HFF-Myc (cell line): ENCODE measurements around the gene PIAS2.
"Not testable (repeated sequence)": the region's sequence is repeated elsewhere in the genome, so short reads cannot be mapped to it uniquely, and the experiment has no call there.

Experiments used
- DNase-seq: peaks from one replicate; pipeline ENCODE4 v3.0.0-alpha.2; 2011; ENCODE audit warnings: low read depth; ENCODE audit errors: extremely low read depth
- H3K4me3 ChIP-seq: replicated peaks from 2 replicates; pipeline ENCODE4 v1.5.1; 2011; ENCODE audit warnings: low read depth, mild to moderate bottlenecking, control low read depth, low read length
- TF ChIP-seq, protein P1 (sequence below): IDR thresholded peaks from 2 replicates; pipeline ENCODE4 v1.5.1; 2012; ENCODE audit warnings: mild to moderate bottlenecking, low read depth, low read length, control low read depth; ENCODE audit errors: missing control alignments

Gene PIAS2

DNA sequence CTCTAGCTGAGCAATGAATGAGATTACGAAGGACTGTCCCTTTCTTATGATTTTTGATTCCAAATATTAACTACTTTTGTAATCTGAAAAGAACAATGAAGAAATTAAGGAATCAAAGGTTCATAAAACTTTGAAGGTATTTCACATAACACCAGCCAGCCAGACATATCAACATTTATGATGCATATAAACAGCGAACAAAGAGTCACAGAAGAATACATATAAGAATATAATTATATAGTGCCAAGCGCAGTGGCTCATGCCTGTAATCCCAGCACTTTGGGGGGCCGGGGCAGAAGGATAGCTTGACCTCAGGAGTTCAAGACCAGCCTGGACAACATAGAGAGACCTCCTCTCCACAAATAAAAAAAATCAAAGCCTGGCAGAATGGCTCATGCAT, 34.1 kb downstream of the PIAS2 start:
- TF ChIP-seq, protein P1, sequence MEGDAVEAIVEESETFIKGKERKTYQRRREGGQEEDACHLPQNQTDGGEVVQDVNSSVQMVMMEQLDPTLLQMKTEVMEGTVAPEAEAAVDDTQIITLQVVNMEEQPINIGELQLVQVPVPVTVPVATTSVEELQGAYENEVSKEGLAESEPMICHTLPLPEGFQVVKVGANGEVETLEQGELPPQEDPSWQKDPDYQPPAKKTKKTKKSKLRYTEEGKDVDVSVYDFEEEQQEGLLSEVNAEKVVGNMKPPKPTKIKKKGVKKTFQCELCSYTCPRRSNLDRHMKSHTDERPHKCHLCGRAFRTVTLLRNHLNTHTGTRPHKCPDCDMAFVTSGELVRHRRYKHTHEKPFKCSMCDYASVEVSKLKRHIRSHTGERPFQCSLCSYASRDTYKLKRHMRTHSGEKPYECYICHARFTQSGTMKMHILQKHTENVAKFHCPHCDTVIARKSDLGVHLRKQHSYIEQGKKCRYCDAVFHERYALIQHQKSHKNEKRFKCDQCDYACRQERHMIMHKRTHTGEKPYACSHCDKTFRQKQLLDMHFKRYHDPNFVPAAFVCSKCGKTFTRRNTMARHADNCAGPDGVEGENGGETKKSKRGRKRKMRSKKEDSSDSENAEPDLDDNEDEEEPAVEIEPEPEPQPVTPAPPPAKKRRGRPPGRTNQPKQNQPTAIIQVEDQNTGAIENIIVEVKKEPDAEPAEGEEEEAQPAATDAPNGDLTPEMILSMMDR, result no peak
- no peak for DNase-seq
- H3K4me3 ChIP-seq, result no peak overlapping the region

DNA sequence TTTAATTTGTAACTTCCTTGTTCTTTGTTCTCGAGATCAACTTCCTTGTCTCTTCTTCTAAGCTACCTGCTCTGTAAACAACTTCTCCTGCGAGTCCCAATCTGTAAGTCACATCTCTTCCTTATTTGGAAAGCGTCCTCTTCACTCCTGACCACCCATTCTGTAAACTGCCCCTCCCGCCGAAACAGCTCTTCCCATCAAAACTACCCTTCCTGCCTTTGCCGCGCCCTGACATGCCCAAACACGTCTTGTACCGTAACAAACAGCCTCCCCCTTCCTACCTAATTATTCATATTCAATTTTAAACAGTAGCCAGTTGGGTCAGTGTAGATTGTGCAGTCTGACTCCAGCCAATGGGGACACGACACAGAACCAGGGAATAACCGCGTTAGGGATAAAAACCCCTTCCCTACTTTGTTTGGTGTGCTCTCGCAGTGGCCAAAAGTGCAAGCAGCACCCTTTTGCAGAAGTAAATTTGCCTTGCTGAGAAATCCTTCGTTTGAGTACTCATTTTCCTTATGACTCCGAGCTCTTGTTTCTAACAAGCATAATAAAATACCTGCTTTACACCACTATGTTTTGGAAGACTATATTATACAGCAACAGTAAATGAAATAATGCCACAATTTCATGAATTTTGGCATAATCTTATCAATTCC, 39.8 kb downstream of the PIAS2 start:
- no peak overlapping the region for H3K4me3 ChIP-seq
- no peak for DNase-seq
- TF ChIP-seq, protein P1, result no peak

DNA sequence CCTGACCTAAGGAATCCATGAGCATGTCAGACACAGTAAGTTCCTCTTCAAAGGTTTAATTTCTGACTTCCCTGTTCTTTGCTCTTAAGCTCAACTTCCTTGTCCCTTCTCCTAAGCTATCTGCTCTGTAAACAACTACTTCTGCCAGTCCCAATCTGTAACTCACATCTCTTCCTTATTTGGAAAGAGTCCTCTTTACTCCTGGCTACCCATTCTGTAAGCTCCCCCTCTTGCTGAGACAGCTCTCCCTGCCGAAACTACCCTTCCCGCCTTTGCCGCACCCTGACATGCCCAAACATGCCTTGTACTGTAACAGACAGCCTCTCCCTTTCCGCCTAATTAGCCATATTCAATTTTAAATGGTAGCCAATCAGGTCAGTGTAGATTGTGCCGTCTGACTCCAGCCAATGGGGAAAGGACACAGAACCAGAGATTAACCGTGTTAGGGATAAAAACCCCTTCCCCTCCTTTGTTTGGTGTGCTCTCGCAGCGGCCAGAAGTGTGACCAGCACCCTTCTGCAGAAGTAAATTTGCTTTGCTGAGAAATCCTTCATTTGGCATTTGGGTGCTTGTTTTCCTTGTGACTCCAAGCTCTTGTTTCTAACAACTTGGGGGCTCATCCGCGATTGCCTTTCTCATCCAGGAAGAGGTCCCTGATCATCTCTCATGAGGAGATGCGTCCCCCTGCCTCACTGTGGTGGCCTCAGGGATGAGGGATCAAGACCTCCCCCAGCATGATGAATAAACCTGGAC, 49.0 kb downstream of the PIAS2 start:
- no peak overlapping the region for H3K4me3 ChIP-seq
- TF ChIP-seq, protein P1, result no peak
- DNase-seq, result no peak

DNA sequence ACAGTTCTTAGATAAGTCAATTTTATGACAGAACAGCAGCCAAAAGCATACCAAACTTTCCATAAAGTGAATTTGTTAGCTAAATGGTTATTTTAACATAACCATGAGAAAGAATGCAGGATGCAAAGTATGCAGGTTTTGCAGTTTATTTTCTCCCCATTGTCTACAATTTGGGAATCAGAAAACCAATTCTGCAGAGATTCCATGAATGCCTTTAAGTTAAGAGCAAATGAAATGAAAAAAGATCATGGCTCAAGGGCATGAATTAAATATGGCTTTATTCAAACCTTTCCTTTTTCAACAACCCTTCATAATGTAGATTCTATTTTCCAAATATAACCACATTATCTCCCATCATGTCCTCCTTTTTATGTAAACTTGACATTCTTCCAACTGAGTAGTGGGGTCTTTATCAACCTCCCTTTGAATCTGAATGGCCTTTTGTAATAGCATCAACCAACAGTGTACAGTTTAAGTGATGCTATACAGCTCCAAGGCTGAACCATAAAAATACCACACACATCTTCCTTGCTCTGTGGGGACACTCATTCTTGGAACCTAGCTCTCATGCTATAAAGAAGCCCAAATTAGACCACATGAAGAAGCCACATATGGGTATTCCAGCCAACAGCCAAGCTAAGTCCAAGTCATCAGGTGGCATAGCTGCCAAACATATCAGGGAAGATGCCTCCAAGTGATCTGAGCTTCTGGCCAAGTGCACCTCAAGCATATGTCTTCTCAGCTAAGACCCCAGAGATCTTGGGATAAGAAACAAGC, 49.8 kb downstream of the PIAS2 start:
- no peak overlapping the region for H3K4me3 ChIP-seq
- TF ChIP-seq, protein P1, result no peak
- DNase-seq, result no peak

DNA sequence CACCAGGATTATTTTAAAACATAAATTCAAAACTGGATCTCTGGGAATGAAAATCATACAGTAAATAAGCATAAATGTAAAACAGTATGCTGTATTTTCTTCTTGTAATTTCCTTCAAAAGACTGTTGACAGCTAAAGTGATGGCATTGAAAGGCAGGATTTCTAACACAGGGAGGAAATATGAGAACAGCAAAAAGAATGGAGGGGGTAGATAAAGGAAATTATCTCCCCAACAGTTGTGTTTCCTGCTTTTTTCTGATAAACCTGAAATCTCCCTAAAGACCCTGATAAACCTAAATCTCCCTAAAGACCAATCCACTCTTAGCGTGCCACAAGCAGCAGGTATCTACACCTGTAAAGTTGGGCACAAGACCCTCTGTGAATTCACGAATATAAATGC, 50.8 kb downstream of the PIAS2 start:
- no peak for DNase-seq
- TF ChIP-seq, protein P1, result no peak
- no peak overlapping the region for H3K4me3 ChIP-seq

DNA sequence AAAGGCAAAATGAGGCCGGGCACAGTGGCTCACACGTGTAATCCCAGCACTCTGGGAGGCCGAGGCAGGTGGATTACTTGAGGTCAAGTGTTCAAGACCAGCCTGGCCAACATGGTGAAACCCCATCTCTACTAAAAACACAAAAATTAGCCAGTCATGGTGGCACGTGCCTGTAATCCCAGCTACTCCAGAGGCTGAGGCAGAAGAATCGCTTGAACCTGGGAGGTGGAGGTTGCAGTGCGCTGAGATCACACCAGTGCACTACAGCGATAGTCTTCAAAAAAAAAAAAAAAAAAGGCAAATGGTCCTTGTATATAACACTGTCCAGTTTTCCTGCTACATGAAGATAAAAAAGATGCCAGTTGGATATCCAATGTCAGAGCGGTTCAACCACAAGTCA, 52.1 kb downstream of the PIAS2 start:
- DNase-seq, H3K4me3 ChIP-seq: not testable (repeated sequence)

DNA sequence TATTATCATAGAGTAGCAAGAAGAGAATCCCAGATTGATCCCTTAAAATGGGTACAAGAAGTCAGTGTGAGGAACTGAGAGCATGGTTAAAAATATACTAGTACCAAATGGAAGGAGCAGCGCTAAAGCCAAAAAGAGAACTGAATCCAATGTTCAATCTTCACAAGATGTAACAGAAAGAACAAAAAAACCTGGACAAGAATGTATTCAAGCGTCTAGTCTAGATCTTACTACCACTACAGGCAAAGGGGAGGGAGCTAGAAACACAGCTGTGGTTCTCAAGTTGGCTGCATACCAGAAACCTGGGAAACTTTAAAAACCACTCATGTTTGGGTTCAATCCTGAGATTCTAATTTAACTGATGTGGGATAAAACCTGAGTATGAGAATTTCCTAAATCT, 57.5 kb downstream of the PIAS2 start:
- TF ChIP-seq, protein P1, result no peak
- no peak for DNase-seq
- H3K4me3 ChIP-seq, result no peak overlapping the region
